ENCODE measurements around the gene WAS.

- no peak for TF ChIP-seq CTCF (IDR thresholded peaks at IDR 0.05; ENCODE audit: insufficient read depth, low read length)
- TF ChIP-seq SPI1 (IDR thresholded peaks at IDR 0.05; ENCODE audit: borderline replicate concordance, low read depth): no peak
- TF ChIP-seq POLR2AphosphoS5 (IDR thresholded peaks at IDR 0.05; ENCODE audit: low read depth): no peak
- no peak for TF ChIP-seq REST (IDR thresholded peaks at IDR 0.05; ENCODE audit: insufficient replicate concordance, low read depth)
These were observed 46.8 kb upstream of the WAS start for GRCh38 chrX:48636776-48637175.
